OCI-LY3 (cell line): ENCODE measurements around the gene SMARCE1.
A peak's percentile ranks its signal among the peaks of the same experiment; 100 is the strongest.

ENCODE experiments used
- H2AFZ ChIP-seq: fragments of 200-600, 300-600 bp; shearing (Covaris generic); 2 replicates; pipeline ENCODE4 v1.6.0; 2014; ENCODE audit warnings: antibody characterized with exemption, low read depth, low read length
- H3K27ac ChIP-seq: fragments of 200-600, 300-600 bp; sonication (generic); 2 replicates; pipeline ENCODE4 v1.5.1; 2014; ENCODE audit warnings: mild to moderate bottlenecking, low read length, moderate library complexity, mixed read lengths
- H3K27me3 ChIP-seq: fragments of 200-600, 300-600 bp; sonication (generic); 2 replicates; pipeline ENCODE4 v1.6.1; 2014; ENCODE audit warnings: low read depth, low read length, mixed read lengths
- H3K36me3 ChIP-seq: fragments of 200-600, 300-600 bp; sonication (generic); replicated peaks from 2 replicates; pipeline ENCODE3; 2014; ENCODE audit warnings: low read depth, low read length, mixed read lengths
- H3K4me1 ChIP-seq: fragments of 300-600, 200-600 bp; sonication (generic); 2 replicates; pipeline ENCODE4 v1.6.1; 2014; ENCODE audit warnings: low read length, mixed read lengths
- H3K4me2 ChIP-seq: fragments of 200-600, 300-600 bp; sonication (generic); 2 replicates; pipeline ENCODE4 v1.6.1; 2014; ENCODE audit warnings: low read length, mixed read lengths
- H3K4me3 ChIP-seq: fragments of 300-600, 200-600 bp; sonication (generic); 2 replicates; pipeline ENCODE4 v1.5.1; 2014; ENCODE audit warnings: antibody characterized with exemption, mild to moderate bottlenecking, low read length, moderate library complexity
- H3K79me2 ChIP-seq: fragments of 300-600, 200-600 bp; shearing (Covaris generic); 2 replicates; pipeline ENCODE4 v1.6.1; 2014; ENCODE audit warnings: mild to moderate bottlenecking, low read length, mixed read lengths
- H3K9ac ChIP-seq: fragments of 300-600, 200-600 bp; shearing (Covaris generic); 2 replicates; pipeline ENCODE4 v1.6.0; 2014; ENCODE audit warnings: mild to moderate bottlenecking, low read length, moderate library complexity
- H3K9me3 ChIP-seq: fragments of 200-600, 300-600 bp; shearing (Covaris generic); 2 replicates; pipeline ENCODE4 v1.6.1; 2014; ENCODE audit warnings: low read length, mixed read lengths; ENCODE audit not compliant: insufficient read depth
- H4K20me1 ChIP-seq: fragments of 200-600, 300-600 bp; sonication (generic); 2 replicates; pipeline ENCODE4 v1.6.1; 2016; ENCODE audit warnings: low read length, mixed read lengths; ENCODE audit not compliant: insufficient read depth
- EZH2phosphoT487 ChIP-seq: fragments of 200-600 bp; shearing (Covaris generic); IDR thresholded peaks from 2 replicates; pipeline ENCODE4 v1.6.1; 2018; ENCODE audit warnings: antibody characterized with exemption, mixed run types, low read depth
- TF ChIP-seq, protein P1 (sequence below): fragments of 200-600, 300-600 bp; sonication (generic); IDR thresholded peaks from 2 replicates; pipeline ENCODE4 v1.5.1; 2014; ENCODE audit warnings: antibody characterized with exemption, low read length, low read depth

The SMARCE1 gene

DNA sequence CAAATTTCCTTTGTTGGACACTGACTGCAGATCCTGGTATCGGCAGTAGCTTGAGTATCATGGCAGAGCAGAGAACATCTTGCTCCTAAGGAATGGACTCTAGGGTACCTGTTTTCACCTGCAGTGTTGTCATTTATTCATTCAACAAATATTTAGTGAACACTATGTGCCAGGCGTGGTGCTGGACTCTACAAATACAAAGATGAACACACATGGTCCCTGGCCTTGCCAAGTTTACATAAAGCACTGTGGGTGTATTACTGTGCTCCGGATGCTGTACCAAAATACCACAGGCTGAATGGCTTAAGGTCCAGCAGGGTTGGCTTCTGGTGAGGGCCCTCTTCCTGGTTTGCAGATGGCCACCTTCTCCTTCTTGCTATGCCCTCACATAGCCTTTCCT is 68.1 kb downstream of the SMARCE1 start:
- TF ChIP-seq, protein P1, sequence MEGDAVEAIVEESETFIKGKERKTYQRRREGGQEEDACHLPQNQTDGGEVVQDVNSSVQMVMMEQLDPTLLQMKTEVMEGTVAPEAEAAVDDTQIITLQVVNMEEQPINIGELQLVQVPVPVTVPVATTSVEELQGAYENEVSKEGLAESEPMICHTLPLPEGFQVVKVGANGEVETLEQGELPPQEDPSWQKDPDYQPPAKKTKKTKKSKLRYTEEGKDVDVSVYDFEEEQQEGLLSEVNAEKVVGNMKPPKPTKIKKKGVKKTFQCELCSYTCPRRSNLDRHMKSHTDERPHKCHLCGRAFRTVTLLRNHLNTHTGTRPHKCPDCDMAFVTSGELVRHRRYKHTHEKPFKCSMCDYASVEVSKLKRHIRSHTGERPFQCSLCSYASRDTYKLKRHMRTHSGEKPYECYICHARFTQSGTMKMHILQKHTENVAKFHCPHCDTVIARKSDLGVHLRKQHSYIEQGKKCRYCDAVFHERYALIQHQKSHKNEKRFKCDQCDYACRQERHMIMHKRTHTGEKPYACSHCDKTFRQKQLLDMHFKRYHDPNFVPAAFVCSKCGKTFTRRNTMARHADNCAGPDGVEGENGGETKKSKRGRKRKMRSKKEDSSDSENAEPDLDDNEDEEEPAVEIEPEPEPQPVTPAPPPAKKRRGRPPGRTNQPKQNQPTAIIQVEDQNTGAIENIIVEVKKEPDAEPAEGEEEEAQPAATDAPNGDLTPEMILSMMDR: no peak
- TF ChIP-seq EZH2phosphoT487: no peak
- Histone ChIP-seq H3K27me3 (peaks cover 3% of the 10 kb centered on the region; the same call in 1 of the 2 replicates), H3K9me3 (peaks cover 10% of the 10 kb centered on the region; the same call in 1 of the 2 replicates), H2AFZ (no peak overlapping the region), H3K79me2 (peaks cover 3% of the 10 kb centered on the region; the same call in 1 of the 2 replicates), H4K20me1 (no peaks in the 10 kb centered on the region), H3K4me3 (no peak overlapping the region), H3K4me2 (no peak overlapping the region), H3K9ac (no peak overlapping the region), H3K4me1 (peaks cover 46% of the 10 kb centered on the region), H3K36me3 (peaks cover 9% of the 10 kb centered on the region), H3K27ac (no peak overlapping the region)

DNA sequence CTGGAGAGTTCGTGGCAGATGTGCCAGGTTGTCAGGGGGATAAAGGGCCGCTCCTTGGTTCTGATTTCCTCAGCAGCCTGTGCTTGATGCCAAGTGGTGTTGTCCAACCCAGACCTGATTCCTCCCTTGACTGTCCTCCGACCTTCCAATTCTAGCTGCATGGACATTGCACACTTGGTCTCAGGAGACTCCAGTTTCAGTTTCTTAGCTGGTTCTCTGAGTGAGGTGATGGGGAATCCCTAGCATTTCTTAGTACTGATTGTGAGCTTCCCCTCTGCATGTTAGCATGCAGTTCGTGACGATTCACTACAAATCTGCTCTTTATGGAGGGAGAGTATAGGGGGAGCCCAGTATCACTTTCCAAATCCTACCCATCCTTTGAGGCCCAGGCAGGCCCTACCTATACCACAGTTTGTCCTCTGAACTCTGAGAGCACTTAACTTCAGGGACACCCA is 70.0 kb downstream of the SMARCE1 start:
- Histone ChIP-seq H3K79me2 (peaks cover 3% of the 10 kb centered on the region; the same call in 1 of the 2 replicates), H3K9me3 (peaks cover 20% of the 10 kb centered on the region; the same call in 1 of the 2 replicates), H3K36me3 (peaks cover 12% of the 10 kb centered on the region), H3K27ac (peak overlapping the region; percentile 70), H4K20me1 (no peaks in the 10 kb centered on the region), H3K9ac (peak overlapping the region; percentile 33; the same call in 1 of the 2 replicates), H3K27me3 (peaks cover 3% of the 10 kb centered on the region; the same call in 1 of the 2 replicates), H3K4me3 (peak overlapping the region; percentile 67), H2AFZ (no peak overlapping the region), H3K4me2 (peak overlapping the region; percentile 97), H3K4me1 (peaks cover 48% of the 10 kb centered on the region)
- no peak for TF ChIP-seq EZH2phosphoT487
- TF ChIP-seq, protein P1: no peak

DNA sequence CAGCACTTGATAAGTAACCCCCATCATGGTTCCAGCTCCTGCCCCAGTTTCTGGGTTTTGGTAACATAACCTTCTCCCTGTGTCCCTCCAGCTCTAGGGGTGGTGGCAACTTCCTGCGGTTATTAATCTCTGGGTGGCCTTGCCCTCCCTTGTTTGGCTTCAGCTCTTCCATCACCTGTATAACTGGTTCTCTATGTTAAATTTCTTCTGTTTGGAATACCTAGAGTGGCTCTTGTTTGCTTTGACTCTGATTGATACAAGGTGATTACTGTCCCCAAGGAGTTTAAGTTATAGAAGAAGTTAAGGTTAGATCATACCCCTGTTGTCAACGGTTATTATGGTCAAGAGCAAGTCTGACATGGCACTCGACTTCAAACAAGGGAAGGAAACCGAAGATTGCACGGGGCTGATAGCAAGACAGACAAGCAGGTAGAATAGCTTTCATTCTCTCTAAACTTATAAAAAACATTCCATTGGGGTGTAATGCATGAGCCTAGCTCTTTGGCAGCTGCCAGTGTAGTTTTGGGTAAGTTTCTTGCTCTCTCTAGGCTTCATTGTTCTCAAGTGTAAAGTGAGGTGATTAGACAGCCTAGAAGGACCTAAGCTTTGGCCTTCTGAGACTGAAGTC is 71.4 kb downstream of the SMARCE1 start:
- TF ChIP-seq, protein P1: no peak
- TF ChIP-seq EZH2phosphoT487: no peak
- H3K4me2 ChIP-seq: peak overlapping the region; percentile 35
- H4K20me1 ChIP-seq: no peaks in the 10 kb centered on the region
- peaks cover 41% of the 10 kb centered on the region for H3K4me1 ChIP-seq
- peaks cover 3% of the 10 kb centered on the region; the same call in 1 of the 2 replicates for H3K27me3 ChIP-seq
- no peak overlapping the region for H3K9ac ChIP-seq
- peaks cover 3% of the 10 kb centered on the region; the same call in 1 of the 2 replicates for H3K79me2 ChIP-seq
- H3K4me3 ChIP-seq: 0 out of 2 replicates have a peak overlapping the region, but pooled peaks have one; percentile 11
- H3K9me3 ChIP-seq: peaks cover 26% of the 10 kb centered on the region; the same call in 1 of the 2 replicates
- H3K27ac ChIP-seq: no peak overlapping the region
- peaks cover 12% of the 10 kb centered on the region for H3K36me3 ChIP-seq
- H2AFZ ChIP-seq: no peak overlapping the region
